HG02798 (cell line): Measurements from ENCODE around the gene LIFR.

Source experiments
- ATAC-seq: cut with Tn5 transposase; IDR thresholded peaks from one replicate; pipeline ENCODE4 v1.9.1; 2021; ENCODE audit warnings: mild to moderate bottlenecking; ENCODE audit not compliant: unreplicated experiment, poor library complexity

The LIFR gene

DNA sequence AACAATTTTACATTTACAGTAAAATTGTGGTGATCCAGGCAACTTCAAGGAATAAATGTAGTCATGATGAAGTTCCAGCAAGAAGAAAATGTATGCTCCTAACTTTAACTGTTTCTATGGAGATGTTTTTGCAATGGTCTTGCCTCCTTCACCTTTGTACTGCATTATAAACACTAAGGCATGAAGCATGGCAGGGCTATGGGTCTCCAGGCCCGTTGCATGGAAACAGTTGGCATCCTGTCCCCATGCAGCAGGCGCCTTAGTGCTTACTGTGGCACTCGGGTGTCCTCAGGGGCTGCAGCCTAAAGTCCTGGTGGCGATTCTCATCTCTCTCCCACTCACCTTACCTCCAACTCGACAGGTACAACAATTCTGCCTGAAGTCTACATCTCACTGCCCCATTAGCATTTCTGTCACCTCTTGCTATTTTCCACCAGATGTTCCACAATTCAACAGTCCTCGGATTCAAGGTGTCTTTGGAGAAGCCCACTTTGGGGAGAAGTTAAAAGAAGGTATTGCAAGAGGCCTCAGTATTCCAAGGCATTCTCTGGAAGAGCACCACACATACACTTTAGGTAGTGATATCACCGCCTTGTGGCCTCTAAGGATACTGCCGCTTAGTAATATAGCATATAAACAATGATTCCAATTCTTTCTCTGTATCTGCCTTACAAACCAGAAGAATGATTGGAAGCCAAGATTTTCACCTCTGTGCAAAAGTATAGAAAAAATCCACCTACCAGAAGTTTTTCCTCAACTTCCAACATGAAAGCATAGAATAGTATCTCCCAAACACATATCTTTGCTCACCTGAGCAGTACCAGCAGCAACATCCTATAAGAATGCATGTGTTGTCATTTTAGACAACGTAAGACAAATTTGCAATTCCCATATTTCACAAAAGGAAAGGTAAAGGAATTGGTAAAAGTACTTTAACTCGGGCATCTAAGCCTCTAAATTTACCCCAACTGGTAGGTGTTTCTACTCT, 5.1 kb downstream of the LIFR start:
- peak; percentile 63 for ATAC-seq

DNA sequence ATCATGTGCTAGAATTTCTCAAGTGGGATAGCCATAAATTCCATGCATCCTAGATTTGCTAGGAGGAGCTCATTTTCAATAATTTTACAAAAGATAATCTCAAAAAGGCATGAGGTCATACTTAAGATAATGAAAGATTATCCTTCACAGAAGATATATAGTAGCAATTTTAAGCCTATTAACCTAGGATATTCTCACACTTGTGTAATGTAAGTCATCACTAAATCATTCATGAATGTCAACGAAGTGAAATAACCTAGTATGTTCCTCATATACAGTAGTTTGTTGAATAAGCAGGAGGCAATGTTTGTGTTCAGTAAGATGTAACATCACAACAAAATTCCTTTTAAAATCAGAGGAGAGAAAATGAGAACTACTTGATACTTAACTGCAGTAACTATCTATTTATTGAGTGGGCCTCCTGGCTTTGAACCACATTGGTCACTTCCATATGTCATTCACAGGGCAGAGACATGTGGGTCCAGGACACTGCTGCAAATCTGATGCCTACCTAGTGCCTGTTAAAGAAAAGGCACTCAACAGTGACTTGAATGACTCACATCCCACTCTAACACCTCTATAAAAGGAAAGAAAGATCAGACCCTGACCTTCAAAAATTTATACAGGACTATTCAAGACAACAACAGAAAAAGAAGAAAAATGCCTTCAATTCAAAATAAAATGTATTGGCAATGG, 8.2 kb downstream of the LIFR start:
- no peak for ATAC-seq

DNA sequence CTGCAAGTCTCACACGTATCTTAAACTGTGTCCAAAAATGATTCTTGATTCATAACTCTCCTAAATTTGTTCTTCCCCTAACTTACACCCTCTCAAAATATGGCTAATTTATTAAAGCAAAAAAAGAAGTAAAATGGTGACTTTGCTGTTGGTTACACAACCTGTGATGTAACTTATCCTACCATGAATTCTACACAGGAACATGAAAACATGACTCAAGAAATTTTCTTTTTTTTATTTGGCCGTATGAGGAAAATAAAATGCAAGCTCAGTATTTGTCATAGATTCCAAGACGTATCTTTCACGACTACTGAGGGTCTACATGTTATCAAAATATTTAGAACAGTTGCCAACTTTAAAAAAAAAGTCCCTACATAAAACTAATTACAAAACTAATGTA, 9.2 kb downstream of the LIFR start:
- no peak for ATAC-seq

DNA sequence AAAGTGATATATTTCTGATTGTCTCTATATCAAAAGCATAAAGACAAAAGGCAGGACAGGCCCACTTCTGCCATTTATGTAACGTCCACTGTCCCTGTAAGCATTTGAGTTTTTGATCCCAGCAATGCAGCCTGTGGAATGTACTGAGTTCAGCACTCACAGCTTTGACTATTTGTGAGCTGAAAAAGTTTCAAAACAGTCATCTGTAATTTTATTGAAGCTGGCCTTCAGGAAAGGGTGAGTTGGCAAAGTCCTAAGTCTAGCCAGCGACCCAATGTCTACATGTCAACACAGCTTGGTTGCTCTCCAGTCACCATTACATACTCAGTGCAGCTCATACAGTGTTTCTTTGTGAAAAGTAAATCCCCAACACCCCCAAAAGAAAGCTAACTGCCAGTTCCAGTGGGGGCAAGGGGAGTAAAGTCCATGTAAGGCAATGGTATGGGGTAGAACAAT, 9.7 kb downstream of the LIFR start:
- no peak for ATAC-seq

DNA sequence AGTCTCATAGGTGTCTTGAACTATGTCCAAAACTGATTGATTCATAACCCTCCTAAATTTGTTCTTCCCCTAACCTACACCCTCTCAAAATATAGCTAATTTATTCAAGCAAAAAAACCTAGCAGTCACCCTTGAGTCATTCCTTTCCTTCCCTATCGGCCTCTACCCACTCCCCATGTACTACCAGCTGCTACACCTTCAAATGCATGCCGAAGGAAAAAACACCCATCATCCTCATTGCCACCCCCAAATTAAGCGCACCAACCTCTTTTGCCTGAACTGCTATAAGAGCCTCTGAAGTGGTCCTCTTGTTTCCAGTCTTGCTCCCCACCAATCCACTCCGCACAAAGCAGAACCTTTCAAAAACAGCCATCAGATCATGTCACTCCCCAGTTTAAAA, 12.6 kb downstream of the LIFR start:
- ATAC-seq = no peak

DNA sequence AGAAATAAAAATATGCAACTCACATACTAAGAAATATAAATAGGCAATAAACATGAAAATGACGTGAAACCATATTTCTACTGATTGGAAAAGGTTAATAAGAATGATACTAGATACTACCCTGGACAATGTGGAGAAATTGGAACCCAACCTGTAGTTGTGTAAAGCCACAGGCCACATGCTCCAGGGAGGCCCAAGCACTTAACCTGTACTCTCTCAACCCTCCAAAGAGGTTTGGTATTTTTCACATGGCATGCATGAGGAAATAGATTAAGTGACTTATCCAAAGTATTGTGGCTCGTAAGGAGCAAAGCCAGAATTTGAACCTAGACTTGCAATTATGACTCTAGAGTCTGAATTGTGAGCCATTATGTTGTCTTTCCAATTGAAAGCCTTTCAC, 13.4 kb downstream of the LIFR start:
- ATAC-seq = no peak

DNA sequence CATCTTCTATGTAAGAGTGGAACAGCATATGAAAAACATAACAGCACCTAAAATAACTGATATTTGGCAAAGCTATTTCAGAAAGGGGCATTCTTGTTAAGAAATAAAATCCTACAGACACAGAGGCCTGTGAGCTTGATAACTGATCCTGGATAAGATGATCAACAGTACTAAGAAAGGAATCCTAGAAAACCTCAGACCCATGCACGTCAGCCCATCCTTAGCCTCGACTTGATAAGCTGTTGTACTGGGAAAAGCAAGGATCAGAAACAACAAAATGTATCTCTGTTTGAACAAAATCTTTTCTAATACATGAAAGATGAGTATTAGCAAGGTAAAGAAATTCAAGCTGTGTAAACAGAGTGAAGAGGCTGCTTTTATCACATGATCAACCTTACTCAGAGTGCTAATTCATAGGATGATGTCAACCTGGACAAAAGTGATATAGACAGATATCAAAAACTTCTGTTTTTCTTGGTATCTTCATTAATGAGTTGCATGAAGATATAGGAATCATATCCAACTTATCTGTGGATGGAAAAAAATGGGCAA, 15.2 kb downstream of the LIFR start:
- ATAC-seq = no peak

DNA sequence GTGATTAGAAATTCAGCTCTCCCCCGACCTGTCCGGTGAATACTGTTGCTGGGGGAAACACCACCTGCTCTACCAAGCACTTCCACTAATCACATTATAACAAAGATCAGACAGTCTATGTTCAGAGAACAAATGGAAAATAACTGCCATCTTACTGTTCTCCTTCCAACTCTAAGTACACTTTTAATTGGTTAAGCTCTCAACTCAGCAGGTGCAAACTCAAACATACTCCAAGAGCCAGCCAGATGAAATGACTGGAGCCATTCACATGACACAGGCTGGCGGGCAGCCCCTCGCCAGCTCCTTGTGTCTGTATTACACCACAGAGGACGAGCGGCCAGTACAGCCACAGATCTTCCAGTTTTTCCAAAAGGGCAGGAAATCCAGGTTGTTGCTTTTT, 16.1 kb downstream of the LIFR start:
- no peak for ATAC-seq

DNA sequence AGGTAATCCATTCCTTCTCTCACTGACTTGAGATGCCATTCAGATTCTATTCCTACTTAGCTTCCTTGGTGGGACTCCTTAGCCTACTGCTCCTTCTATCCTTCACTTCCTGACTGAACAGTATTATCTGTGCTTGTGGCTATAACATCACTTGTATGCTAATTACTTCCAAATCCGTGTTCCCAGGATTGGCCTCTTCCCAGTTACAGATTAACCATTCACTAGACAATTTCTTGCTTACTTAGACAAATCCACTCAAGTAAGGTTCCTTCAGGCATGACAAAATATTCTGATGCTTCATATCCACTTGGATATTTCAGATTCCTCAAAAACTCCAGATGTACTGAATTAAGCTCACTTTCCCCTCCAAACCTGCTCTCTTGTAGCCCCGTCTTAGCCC, 18.3 kb downstream of the LIFR start:
- no peak for ATAC-seq

DNA sequence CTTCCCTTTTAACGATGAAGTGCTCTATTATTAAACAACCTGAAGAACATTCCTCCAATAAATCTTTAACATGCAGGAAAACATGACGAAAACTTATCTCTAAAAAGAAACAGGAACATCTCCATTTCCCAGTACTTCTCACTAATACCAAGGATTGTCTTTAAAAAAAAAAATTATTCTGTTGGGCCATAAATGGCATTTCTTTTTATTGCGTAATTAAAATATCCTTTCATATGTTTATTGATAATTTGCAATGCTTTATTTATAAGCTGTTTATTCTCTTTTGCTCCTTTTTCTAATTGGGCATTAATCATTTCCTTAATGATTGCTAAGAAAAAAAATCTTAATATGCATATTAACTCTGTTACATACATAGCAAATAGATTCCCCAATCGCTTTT, 18.9 kb downstream of the LIFR start:
- ATAC-seq = no peak

DNA sequence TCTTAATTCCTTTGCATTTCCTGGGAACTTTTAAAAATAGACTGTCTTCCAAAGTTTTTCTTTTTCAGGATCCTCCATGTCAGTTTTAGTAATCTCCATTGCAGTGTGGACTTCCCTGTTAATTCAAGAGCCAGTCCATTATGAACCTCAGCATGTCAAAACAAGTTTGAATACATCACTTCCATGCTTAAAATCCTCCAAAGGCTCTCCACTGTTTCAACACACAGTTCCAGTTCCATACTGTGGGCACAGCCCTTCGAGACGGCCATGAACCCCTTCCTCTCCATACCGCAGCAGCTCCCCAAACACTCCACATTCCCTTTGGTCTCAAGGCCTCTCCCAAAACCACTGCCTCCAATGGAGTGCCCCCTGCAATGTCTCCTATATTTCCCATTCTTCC, 19.5 kb downstream of the LIFR start:
- no peak for ATAC-seq

DNA sequence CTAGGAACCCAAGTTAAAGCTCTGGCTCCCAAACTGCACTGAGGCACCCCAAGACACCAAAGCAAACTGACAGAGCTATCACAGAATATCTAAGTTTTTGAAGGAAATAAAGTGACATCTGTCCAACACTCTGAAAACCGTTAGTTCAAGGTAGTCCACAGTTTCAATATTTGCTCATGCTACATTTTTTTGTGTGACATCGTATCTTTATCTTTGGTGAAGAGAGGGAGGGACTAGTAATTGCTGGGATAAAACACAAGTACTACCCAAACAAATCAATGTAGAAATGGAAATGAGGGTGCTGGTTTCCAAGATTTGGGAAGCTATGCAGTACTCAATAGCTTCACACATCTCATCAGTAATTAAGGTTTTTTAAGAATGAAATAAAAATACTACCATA, 20.6 kb downstream of the LIFR start:
- ATAC-seq = no peak

DNA sequence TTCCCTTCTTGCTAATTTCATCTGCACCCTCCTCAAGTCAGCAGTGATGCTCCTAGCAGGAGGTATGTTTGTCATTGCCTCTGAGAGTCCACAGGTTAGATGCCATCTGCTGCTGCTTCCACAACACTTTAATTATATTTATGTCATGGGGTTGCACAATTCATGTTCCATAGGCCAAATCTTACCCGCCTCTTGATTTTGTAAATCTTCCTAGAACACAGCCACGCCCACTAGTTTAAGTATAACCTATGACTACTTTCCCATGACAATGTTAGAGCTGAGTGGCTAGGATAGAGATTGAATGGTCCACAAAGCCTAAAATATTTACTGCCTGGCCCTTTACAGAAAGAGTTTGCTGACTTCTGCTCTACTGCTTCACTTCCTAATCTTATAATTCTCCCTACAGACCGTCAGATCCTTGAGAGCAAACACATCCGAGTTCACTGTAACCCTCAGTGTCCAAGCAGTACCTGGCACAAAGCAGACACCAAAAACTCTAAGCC, 21.1 kb downstream of the LIFR start:
- no peak for ATAC-seq

DNA sequence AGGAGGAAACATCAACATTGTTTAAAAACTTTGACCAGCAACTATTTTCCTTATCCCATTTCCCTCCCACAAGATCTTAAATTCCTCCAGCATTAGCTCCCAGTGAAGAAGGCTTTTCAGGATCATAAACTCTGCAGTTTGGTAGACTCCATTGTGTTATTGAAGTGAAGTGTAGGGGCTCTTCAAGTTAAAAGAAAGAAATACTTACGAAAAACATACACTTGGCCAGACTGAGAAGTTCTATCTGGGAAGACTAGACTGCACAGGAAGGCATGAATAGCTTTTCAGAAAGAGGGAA, 22.3 kb downstream of the LIFR start:
- no peak for ATAC-seq

DNA sequence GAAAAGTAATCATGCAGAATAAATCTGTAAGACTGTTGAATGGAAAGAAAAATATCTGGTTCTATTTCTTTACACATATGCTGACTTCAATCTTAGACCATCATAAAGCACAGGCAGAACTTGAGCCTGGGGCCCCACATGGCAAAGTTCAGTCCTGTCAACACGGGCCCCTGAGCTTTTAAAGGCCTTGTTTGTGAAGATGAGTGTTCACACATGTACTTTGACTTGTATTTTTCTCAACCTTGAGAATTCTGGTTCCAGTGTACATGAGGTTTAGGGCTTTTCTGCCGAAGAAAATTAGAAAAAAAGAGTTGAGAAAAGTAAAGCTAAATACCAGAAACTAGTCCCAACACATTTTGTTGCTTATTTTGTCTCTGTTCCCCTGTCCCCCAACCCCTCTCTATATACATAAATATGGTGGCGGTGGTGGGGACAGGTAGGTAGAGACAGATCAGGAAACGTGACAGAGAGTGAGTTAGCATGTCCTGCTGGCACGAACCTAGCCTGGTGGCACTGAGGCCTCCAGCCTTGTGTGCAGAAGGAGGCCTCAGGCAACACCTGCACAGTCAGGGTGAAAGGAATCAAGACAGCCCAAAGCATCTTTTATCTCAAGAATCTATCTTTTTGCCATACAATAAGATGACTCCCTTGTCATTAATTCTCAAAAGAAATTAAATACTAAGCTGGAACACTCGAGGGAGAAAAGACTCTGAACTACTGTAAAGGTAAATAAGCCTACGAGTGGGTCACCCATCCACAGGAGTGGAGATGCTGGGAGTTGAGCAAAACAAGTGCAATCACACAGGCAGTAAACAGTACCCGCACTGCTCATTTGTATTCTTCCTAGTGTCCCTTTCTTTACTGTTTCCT, 22.9 kb downstream of the LIFR start:
- no peak for ATAC-seq

DNA sequence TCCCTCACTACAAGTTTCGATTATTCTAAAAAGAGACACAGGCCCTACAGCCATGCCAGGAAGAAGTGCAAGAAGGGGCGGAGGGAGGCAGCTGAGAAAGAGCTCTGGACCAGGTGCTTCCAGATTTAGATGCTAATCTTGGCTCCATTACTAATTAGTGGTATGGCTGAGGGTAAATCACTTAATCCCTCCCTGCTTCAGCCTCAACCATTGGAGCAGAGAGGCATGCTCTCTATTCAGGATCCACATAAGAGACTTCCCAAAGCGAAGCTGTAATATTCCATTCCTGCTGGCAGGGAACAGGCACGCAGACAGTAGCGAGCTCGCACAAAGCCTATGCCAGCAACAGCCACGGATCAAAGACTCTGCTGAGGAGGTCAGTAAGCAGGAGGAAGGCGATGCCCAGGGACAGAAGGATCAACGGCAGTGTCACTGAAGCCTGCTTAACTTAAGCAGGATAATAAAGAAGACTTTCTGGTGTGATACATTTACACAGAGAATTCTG, 24.2 kb downstream of the LIFR start:
- ATAC-seq = no peak

DNA sequence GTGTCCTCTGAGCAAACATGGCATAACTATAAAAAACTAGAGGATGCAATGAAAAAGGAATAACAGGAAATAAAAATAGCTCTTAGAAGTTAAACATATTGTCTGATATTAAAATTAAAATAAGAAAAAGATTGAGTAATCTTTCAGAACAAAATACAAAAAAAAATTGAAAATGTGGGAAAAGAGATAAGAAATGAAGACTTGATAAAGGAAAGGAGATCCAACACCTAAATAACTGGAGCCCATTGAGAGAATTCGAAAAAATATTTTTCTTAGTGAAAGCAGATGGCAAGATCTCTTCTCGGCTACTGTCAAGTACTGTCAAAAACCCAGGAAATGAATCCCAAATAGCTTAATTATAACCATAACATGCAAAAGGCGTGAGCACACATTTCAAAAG, 24.9 kb downstream of the LIFR start:
- no peak for ATAC-seq

DNA sequence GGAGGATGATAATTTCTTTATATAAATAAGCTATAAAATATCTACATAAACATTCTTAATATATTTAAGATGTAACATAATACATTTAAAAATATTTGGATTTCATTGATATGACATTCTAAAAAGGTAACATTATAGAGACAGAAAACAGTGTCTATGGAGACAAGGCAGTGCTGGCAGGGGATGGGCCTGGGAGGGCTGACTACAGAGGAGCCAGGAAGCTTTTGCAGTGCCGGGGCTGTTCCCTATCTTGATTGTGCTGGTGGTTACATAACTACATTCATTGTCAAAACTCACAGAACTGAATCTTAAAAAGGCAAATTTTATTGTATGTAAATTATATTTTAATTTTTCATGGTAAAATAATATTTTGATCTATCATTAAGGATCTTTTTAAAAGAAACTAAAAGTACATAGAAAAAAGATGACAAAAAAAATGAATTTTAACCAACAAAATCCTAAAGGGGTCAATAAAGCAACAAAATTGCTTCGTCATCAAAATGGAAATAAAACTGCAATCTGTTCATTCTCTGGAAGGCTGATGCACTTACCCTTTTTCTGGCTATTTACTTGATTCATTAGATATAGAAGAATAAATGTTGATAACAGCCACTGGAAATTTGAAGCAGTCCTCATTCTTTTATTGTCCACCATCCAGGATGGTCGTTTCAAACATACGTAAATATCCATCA, 26.3 kb downstream of the LIFR start:
- no peak for ATAC-seq

DNA sequence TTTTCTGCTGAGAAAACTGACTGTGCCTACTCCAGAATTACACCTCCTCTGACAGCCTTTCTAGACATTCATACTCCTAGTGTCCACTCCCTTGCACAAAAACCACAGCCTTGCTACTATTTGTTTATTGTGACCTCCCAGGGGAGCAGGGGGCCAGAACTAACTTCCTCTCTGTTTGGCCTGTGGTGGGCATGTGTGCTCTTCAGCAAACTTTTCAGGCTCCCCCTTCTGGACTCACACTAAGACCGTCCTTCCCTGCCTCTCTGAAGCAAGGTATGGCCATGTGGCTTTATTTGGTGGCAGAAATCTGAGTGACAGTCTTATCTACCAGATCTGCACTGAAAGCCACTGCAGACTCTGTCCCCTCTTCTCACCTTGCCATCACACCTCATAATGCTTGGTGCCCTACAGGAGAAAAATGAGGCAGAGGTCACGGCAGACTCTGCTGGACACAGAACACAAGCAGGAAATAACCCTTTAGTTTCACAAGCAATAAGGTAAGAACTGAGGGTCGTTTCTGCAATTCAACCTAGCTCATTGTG, 28.2 kb downstream of the LIFR start:
- no peak for ATAC-seq
